GM19099 (cell line): ENCODE data around the gene RMI2.

Experiments
- POLR2A ChIP-seq: IDR thresholded peaks from 3 replicates; pipeline ENCODE4 v1.6.1; 2011; ENCODE audit warnings: low read depth; ENCODE audit not compliant: insufficient read length; ENCODE audit errors: extremely low read depth

The RMI2 gene

DNA sequence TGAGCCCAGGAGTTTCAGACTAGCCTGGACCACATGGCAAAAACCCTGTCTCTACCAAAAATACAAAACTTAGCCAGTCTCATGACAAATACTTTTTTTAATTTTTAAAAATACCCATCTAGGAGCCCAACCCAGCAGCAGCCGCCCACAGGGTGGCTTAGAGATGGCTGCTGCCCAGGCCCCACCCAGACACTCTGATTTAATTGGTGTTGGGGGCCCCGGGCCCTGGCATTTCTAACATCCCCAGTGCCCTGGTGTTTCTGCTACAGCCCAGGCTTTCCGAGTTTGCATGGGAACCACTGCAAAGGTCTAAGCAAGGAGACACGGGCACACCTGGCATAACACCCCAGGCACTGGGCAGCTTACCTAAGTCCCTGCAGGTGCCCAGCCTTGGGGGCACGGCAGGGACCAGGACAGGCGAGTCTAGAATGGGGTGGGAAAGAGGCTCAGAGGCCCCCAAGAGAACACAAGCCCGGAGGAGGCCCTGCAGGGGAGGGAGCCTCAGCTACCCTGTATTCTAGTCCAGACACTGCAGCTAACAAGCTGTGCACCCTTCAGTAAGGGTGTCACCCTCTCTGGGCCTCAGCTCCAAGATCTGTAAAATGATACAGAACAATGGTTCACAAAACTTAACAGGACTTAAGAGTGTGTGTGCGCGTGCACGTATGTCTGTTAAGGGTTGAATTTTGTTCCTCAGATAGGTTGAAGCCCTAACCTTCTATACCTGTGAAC lies 48.8 kb downstream of the RMI2 start:
- no peak for TF ChIP-seq POLR2A

DNA sequence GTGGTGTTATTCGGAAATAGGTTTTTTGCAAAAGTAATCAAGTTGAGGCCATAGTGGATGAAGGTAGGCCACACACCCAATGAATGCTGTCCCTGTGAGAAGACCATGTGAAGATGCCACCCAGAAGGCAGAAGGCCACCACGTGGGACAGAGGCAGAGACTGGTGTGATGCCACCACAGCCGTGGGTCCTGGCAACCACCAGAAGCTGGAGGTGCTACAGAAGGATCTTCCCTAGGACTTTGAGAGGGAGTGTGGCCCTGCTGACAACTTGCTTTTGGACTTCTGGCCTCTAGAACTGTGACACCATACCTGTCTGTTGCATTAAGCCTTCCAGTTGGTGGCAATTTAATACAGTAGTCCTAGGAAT lies 49.3 kb downstream of the RMI2 start:
- TF ChIP-seq POLR2A: no peak

DNA sequence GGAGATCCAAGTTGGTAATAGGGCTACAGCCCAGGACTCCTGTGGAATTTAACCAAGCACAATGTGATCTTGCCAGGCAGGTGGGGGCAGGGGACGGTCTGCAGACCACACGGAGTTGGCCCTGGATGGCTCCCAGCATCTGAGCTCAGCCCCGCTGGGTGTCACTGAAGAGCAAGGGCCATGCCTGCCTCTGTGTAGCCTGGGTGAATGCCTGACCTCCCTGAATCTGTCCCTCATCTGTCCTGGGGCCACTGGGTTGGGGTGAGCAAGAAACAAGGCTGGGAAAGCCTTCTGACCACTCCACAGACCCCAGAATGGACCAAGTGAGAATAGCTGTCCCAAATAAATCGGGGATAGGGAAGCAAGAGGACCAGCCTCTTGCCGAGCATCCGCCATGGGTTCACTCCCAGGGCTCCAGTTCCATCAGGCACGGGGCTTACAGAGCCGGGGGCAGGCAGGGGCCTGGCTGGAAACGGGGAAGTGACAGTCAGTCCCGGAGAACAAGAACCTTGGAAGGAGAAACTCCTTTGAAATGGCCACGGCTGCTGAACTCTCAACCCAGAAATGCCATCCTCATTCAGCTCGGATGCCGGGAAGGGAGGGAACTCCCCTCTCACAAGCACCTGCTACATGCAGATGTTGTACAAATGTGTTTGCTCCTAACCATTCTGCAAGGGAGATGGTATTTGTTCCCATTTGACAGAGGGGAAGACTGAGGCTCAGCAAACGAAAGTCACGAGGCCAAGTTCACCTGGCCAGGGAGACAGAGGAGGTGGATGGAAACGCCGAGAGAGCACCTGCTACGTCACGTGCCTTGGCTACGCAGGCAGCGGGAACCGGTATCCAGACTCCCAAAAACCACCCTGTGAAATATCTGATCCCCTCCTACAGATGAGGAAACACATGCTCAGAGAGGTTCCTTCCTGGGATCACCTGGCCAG lies 50.0 kb downstream of the RMI2 start:
- TF ChIP-seq POLR2A: no peak

DNA sequence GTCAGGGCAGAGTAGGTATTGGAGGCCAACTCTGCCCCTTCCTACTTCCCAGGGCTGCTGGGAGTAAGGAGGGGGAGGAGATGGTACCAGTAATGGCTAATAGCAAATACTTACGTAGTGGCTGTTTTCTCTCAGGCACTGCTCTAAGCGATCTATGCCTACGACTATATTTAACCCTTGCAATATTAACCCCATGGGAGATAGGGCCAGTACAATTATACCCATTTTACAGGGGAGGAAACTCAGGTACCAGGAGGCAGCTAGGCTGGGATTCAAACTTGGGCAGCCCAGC lies 50.6 kb downstream of the RMI2 start:
- no peak for TF ChIP-seq POLR2A

DNA sequence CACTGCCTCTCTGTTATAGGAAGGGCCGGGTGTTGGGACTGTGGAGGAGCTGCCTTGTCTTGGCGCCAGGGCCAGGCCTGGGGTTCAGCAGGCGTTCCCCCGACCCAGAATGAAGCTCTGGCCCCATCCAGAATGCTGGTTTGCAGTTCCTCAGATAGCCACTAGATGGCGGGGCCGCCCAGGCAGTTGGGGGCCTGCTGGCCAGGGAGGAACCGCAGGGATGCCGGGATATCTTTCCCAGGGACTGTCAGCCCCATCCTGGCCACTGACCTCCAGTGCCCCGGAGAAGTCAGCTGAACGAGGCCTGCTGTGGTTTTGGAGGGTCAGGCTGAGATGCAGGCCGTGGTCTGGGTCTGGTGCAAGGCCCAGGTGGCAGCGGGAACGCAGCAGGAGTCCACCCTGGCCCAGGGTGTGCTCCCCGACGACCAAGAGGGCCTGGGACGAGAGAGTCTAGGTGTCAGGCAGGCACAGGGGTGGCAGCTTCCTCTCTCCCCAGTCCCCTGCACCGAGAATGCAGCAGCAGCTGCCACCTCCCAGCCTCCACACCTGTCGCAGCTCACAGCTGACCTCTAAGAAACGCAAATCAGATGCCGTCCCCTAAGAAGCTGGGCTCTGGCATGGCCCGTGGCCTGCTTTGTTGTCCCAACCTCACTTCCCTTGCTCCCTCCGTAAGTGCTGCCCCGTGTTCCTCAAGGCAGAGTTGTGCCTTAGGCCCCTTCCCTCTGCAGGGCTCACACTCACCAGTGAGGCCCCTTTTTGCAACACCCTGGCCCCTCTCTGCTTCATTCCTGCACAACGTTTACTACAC lies 51.2 kb downstream of the RMI2 start:
- TF ChIP-seq POLR2A: no peak

DNA sequence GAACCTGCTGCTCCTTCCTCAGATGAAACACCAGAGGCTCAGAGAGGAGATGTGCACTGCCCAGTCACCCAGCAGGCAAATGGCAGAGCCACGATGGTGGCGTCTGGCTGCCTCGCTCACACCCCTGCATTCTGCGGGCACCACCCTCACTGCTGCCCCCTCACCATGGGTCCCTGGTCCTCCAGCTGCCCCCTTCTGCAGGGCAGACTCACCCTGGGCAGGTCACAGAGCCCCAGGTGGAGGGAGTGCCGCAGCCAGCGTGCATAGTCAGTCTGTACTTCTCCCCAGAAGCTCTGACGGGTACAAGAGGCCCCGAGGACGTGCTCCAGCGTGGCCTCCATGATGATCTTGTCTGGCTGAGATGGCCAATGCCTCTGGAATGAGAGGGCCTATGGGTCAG lies 52.9 kb downstream of the RMI2 start:
- no peak for TF ChIP-seq POLR2A

DNA sequence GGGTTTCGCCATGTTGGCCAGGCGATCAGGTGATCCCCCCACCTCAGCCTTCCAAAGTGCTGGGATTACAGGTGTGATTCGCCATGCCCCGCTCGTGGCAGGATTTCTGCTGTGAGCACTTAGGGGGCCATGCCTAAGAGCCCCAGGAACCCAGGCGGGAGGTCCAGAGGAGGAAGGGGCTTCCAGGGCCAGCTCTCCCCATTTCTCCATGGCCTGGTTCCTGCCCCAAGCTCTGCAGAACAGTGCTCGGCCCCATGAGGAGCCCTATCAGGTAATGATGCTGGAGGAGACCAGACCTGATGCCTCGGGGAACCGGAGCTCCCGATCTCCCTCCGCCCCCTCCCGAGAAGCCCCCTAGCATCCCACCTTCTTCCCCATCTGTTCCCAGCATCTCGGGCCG lies 53.6 kb downstream of the RMI2 start:
- no peak for TF ChIP-seq POLR2A

DNA sequence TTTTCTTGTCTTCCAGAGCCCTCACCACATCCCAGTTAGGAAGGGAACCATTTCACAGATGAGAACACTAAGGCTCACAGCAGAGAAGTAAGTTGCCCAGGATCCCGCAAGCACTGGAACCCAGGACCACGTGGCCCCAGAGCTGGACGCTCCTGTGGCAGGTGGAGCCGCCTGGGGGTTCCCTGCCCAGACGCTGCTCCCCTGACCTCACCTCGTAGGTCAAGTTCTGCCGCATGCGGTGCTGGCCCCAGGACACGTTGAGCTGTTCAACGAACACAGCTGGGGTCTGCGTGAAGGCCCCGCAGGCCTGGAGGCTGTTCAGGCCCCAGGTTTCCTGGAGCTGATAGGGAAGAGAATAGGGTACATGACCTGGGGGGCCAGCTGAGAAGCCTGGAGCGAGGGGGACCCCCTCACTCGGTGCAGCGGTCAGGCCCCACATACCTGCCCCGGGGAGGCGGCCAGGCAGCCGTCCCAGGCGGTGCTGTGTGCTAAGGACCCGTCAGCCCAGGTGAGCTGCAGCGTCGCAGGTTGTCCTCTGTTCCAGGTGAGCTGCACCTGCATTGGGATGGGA lies 54.1 kb downstream of the RMI2 start:
- TF ChIP-seq POLR2A: no peak

DNA sequence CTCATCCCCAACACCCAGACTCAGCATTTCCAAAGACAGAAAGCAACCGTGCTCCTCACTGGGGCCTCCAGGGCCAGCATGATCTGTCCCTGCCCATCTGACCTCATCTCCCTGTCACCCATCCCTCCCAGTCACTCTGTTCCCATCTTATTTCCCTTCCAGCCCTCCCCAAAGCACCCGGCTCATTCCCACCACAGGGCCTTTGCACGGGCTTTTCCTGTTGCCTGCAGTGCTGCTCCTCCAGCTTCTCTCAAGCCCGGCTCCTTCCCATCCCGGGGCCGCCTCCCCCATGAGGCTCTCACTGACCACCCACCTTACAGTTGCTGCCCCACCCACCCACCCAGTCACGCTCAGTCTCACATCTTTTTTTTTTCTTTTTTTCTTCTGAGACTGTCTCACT lies 54.8 kb downstream of the RMI2 start:
- TF ChIP-seq POLR2A: no peak
